ENCODE results near the gene CISD1.

- TF ChIP-seq SUZ12 (IDR thresholded peaks at IDR 0.05) (no peak), L3MBTL2 (conservative IDR thresholded peaks at IDR 0.05) (no peak), SP1 (IDR thresholded peaks at IDR 0.05) (no peak), BHLHE40 (IDR thresholded peaks at IDR 0.05; ENCODE audit: borderline replicate concordance) (no peak), ARNT (IDR thresholded peaks at IDR 0.05) (no peak), PKNOX1 (IDR thresholded peaks at IDR 0.05) (peak; percentile 50; the same call in 1 of the 2 replicates), FOXM1 (IDR thresholded peaks at IDR 0.05; ENCODE audit: borderline replicate concordance) (no peak)
Measured at GRCh38 chr10:58305821-58306220, 36.9 kb downstream of the CISD1 start.

Data from HEK293T (cell line).